Thyroid gland (tissue), 4 donors: ENCODE data around the gene ADAM22. TPM values are rescaled to one million over a fixed set of nuclear protein-coding genes. Genes with fewer than 3 reads are reported as not detected.

Experiments used
- DNase-seq, 2 donors: peaks; one replicate each; pipeline ENCODE4 v3.0.0-alpha.2; 2019
- H3K27ac ChIP-seq, 3 donors: fragments of 200-600 bp; sonication (generic); 1 replicate in 2 of 3; 2 replicates in 1 of 3; pipeline ENCODE4 v1.5.1; 2016 to 2019; ENCODE audit warnings: mild to moderate bottlenecking in 1 of 3, moderate library complexity in 1 of 3
- H3K27me3 ChIP-seq: fragments of 200-600 bp; sonication (generic); one replicate; pipeline ENCODE4 v1.5.1; 2019
- H3K36me3 ChIP-seq, 2 donors: fragments of 200-600 bp; sonication (generic); one replicate each; pipeline ENCODE4 v1.5.1; 2016 to 2019
- H3K4me1 ChIP-seq, 2 donors: fragments of 200-600 bp; sonication (generic); one replicate each; pipeline ENCODE4 v1.5.1; 2017 to 2019
- H3K4me3 ChIP-seq, 3 donors: fragments of 200-600 bp; sonication (generic); replicated peaks in 1 of 3; 1 replicate in 2 of 3; 2 replicates in 1 of 3; pipeline ENCODE4 v1.5.1; 2016; ENCODE audit warnings: mild to moderate bottlenecking in 1 of 3
- H3K9me3 ChIP-seq: fragments of 200-600 bp; sonication (generic); one replicate; pipeline ENCODE4 v1.5.1; 2017
- CTCF ChIP-seq, 6 experiments: fragments of 200-600 bp in 3 of 6; fragments of 450-650 bp in 3 of 6; sonication (generic) in 3 of 6; IDR thresholded peaks; one replicate each; pipeline ENCODE4 v1.5.1; 2016 to 2019; ENCODE audit warnings: antibody characterized with exemption in 6 of 6, mild to moderate bottlenecking in 2 of 6, inconsistent platforms in 1 of 6, moderate library complexity in 1 of 6
- POLR2A ChIP-seq, 2 donors: fragments of 450-650 bp; IDR thresholded peaks; one replicate each; pipeline ENCODE4 v1.6.1; 2017; ENCODE audit warnings: antibody characterized with exemption in 2 of 2, mild to moderate bottlenecking in 2 of 2, moderate library complexity in 1 of 2
- WGBS, 2 donors: methylation state at CpG; one replicate each; pipeline ENCODE4 v1.1.5; 2017; 5-methylcytosine and 5-hydroxymethylcytosine counted together
- intact Hi-C: fragments of 100-400 bp; cut with DNase I; formaldehyde crosslinking; loops from one replicate; pipeline ENCODE4 v1.15.1; 2023
- total RNA-seq, 4 donors: library from RNA; depleted of rRNA; stranded (reverse); fragments of >200 nt; gene quantifications; one replicate each; pipeline ENCODE4 v1.2.3, GENCODE V29; 2016

The ADAM22 gene
- total RNA-seq, 4 donors from 2014 or later = 13.0 to 25.0 (median 17.1) TPM

- WGBS, 2 donors = 94 to 98% methylated on average over 2 of the region's 2 CpGs
- no peak for DNase-seq
- Histone ChIP-seq H3K4me1 (no peaks in the 10 kb centered on the region), H3K36me3 (no peaks in the 10 kb centered on the region), H3K9me3 (no peaks in the 10 kb centered on the region), H3K27ac (no peak overlapping the region), H3K27me3 (no peaks in the 10 kb centered on the region), H3K4me3 (no peak overlapping the region)
- TF ChIP-seq CTCF (IDR thresholded peaks at IDR 0.05) (no peak), POLR2A (IDR thresholded peaks at IDR 0.05) (no peak)
- intact Hi-C loops = no loop called here
Measured at GRCh38 chr7:87966271-87966670, 32.2 kb downstream of the ADAM22 start.

- H3K9me3 ChIP-seq = no peaks in the 10 kb centered on the region
- H3K4me1 ChIP-seq = no peaks in the 10 kb centered on the region
- no peaks in the 10 kb centered on the region for H3K36me3 ChIP-seq
- no peak for TF ChIP-seq CTCF (IDR thresholded peaks at IDR 0.05)
- no peak for TF ChIP-seq POLR2A (IDR thresholded peaks at IDR 0.05)
- H3K27me3 ChIP-seq = no peaks in the 10 kb centered on the region
- intact Hi-C loops = no loop called here
- no peak overlapping the region for H3K27ac ChIP-seq
- no peak for DNase-seq
- H3K4me3 ChIP-seq = no peak overlapping the region
- WGBS, 2 donors = 94 to 96% methylated on average over 1 of the region's 1 CpG
Measured at GRCh38 chr7:87968021-87968420, 34.0 kb downstream of the ADAM22 start.

- intact Hi-C loops = no loop called here
- 94 to 96% methylated on average over 3 of the region's 3 CpGs for WGBS, 2 donors
- no peaks in the 10 kb centered on the region for H3K4me1 ChIP-seq
- no peak overlapping the region for H3K27ac ChIP-seq
- DNase-seq = no peak
- no peaks in the 10 kb centered on the region for H3K9me3 ChIP-seq
- no peaks in the 10 kb centered on the region for H3K36me3 ChIP-seq
- H3K27me3 ChIP-seq = no peaks in the 10 kb centered on the region
- TF ChIP-seq CTCF (IDR thresholded peaks at IDR 0.05) (no peak), POLR2A (IDR thresholded peaks at IDR 0.05) (no peak)
- no peak overlapping the region for H3K4me3 ChIP-seq
Measured at GRCh38 chr7:87982116-87982515, 48.1 kb downstream of the ADAM22 start.

- Histone ChIP-seq H3K27ac (no peak overlapping the region), H3K4me1 (no peaks in the 10 kb centered on the region), H3K4me3 (no peak overlapping the region), H3K27me3 (no peaks in the 10 kb centered on the region), H3K9me3 (no peaks in the 10 kb centered on the region), H3K36me3 (no peaks in the 10 kb centered on the region)
- no peak for DNase-seq
- intact Hi-C loops = no loop called here
- 92 to 96% methylated on average over 3 of the region's 3 CpGs for whole genome bisulfite sequencing, 2 donors
- TF ChIP-seq CTCF (IDR thresholded peaks at IDR 0.05) (no peak), POLR2A (IDR thresholded peaks at IDR 0.05) (no peak)
Measured at GRCh38 chr7:87984088-87984487, 50.0 kb downstream of the ADAM22 start.

GRCh38 chr7:87993269-87993668 lies 59.2 kb downstream of the ADAM22 start:
- intact Hi-C loops = no loop called here
- H3K27me3 ChIP-seq = no peaks in the 10 kb centered on the region
- no peaks in the 10 kb centered on the region for H3K36me3 ChIP-seq
- H3K4me1 ChIP-seq = peaks cover 13 to 18% of the 10 kb centered on the region in 2 donors
- no peak for DNase-seq
- H3K27ac ChIP-seq = no peak overlapping the region
- TF ChIP-seq POLR2A (IDR thresholded peaks at IDR 0.05) (no peak), CTCF (IDR thresholded peaks at IDR 0.05) (no peak)
- H3K4me3 ChIP-seq = no peak overlapping the region
- no peaks in the 10 kb centered on the region for H3K9me3 ChIP-seq
